NCI-H446 treated with DMSO at 0.1 percent for 48 hours (cell line): ENCODE results near the gene LAMA4.
A peak's percentile ranks its signal among the peaks of the same experiment; 100 is the strongest.
"Not testable (repeated sequence)": the region's sequence is repeated elsewhere in the genome, so short reads cannot be mapped to it uniquely, and the experiment has no call there.

Source experiments
- DNase-seq: peaks from one replicate; lab custom pipeline; 2025; lab: John Stamatoyannopoulos, UW

LAMA4 gene

DNA sequence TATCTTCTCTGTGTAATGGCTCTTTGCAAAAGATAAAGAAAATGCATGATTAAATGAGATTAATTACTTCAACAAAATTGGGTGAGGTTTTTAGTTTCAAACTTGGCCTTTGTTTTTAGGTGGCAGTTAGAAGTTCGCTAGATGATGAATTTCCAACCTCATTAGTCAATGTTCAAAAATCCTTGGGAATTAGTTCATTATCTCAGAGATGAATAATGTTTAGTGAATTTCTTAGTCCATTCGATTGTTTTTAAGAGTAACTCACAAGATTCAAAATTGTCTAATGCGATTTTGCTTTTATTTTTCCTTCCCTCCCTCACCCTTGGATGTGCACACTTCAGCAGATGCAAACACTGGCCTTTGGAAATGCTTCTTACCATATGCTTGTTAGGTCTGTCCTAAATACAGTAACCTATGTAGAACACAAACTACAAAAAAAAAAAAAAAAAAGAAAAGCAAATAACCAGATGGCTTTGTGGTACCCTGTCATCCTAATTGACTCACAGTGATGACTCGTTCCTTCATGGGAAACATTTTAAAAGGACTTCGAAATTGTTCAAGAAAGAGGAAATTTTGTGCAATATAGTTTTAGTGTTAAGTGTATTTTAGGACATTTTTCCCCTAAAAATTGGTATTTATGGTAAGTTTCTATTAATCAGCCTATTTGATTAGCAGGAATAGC lies 100.3 kb downstream of the LAMA4 start:
- DNase-seq: peak; percentile 29

DNA sequence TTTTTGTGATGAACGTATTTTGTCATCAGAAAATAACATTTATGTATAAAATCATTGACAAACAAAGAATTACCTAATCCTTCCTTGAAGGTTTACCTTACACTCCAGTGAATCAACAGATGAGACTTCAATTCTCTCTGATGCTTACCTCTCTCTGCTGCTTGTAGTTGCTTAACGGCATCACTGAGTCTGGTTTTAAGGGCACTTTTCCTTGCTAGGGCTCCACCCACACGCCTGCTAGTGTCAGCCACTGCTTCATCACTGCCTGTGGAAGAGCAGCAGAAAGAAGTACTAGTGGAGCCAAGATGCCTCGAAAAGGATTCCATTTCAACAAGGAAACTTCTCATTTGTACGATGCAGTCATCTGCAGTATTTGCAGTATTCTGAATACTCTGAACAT lies 104.0 kb downstream of the LAMA4 start:
- no peak for DNase-seq

DNA sequence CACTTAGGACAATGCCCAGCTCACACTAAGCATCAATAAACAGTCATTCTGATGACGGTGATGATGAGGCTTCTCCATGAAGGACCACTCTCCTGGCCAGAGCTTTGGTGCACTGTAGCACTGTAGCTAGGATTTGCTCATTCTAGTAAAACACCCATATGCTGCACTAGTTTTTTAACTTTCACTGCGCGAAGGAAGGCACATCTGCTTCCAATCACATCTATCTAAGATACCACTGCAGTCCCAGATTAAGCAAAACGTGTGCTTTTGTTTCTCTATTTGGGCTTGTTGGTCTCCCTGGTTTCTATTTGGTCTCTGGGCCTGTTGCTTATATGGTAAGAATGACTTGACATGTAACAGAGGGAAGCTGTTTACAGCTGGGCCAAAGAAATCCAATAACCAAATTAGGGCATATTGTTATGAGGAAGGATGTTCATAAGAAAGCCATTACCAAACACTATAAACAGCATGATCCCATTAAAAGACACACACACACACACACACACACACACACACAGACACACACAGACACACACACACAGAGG lies 104.6 kb downstream of the LAMA4 start:
- no peak for DNase-seq

DNA sequence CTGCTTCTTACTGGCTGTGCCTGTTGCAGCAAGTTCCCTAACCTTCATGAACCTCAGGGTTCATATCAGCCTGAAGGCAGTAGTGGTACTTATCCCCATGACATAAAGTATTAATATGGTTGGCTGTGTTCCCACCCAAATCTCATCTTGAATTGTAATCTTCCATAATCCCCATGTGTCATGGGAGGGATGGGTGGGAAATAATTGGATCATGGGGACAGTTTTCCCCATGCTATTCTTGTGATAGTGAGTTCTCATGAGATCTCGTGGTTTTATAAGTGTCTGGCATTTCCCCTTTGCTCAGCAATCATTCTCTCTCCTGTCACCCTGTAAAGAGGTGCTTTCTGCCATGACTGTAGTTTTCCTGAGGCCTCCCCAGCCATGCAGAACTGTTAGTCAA lies 105.1 kb downstream of the LAMA4 start:
- DNase-seq: no peak

DNA sequence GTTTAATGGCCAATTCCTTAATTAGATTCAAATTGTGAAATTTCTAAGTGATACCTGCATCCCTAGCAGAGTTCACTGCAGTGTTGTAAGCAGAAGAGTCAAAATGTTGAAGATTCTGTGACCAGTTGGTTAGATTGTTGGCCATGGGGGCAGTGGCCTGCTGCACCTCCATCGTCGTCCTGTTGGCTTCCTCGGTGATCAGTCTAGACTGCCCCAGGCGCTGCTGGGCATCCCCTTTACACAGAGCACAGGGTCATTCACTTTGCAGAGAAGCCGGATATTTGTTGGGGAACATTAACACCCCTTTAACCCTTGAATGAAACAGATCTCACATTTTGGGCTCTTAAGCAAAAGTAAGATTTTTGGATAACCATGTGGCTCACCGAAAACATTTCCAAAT lies 106.3 kb downstream of the LAMA4 start:
- DNase-seq: no peak

DNA sequence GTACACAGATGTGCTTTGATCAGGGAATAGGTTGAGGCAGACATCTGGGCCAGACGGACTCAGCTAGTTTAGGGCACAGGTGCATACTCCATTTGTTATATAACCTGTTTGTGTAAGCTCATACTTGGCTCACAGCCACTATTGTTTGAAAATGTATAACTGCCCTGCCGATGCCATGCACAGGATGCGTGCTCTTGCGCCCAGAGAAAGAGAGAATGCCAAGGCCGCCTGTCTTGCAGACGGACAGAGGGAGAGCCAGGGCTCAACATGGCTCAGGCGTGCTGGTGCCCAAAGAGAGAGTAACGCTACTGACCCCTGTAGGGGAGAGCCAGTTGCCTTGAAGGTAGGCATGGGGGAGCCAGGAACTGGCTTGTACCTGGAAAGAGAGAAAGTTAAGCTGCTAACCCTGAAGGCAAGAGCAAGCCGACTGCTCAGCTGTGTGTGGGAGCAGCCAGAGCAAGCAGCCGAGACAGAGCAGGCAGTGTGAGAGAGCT lies 109.2 kb downstream of the LAMA4 start:
- no peak for DNase-seq

DNA sequence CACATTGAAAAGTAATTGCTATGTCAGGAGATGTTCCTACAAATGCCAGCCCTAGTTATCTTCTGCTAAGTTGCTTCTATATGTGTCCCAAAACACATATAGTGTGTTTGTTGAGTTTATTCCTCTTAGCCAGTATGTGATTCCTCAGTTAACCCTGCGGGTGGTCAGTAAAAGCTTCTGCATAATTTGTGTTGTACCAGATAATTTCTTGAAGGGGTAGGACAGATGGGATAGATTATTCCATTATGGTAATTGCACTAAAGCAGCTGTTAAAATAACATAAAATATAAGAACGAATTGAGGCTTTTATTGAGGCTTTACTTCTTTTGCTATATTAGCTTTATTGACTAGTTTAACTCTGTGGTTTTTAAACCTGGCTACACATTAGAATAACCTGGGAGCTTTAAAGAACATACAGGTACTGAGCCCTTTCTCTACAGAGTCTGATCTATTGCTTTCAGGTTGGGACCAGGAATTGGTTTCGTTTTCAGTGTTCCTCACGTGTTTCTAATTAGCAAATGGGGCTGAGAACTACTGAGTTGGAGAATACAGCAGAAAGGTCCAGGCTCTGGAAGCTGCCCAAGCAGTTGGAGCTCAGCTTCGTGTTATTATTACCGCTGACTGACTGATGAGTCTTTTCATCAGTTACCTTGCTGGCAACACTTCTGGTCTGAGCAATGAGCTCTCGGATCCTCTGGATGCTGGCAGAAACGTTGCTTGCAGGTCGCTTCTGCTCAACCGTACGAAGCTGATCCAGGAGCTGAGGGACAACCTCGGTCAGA lies 110.0 kb downstream of the LAMA4 start:
- DNase-seq: peak; percentile 54

DNA sequence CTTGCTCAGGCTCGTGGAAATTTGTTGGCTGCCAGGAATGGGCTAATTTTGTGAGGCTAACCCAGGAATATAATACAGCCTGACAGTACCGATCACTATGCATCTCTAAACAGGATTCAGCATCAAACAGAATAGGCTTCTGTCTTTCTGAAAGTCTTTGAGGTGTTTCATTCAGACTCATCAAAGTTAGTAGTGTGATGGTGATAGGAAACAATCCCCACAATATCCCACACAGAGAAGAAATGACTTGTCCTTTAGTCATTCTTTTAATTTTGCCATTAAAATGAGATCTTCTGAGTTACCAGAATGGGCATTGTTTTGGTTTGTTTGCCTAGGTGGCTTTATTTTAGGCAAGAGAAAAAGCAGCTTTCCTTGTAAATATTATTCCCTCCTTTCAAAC lies 112.7 kb downstream of the LAMA4 start:
- no peak for DNase-seq

DNA sequence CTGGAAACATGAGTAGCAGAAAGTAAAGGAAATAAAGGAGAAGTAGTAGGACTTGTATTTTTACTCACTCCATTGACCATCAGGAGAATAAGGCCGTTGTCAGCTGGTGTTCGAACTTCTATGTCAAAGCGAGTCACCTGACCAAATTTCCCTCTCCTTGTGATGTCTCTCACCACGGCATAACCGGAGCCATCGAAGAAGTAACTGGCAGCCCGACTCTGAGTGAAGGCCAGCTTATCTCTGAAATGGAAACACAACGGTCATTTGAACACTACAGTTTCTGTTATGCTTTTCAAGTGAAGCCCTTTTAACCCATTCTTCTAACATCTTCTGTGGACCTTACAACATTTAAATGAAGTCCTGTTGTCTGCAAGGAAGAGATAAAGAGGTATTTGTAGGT lies 115.3 kb downstream of the LAMA4 start:
- DNase-seq: no peak

DNA sequence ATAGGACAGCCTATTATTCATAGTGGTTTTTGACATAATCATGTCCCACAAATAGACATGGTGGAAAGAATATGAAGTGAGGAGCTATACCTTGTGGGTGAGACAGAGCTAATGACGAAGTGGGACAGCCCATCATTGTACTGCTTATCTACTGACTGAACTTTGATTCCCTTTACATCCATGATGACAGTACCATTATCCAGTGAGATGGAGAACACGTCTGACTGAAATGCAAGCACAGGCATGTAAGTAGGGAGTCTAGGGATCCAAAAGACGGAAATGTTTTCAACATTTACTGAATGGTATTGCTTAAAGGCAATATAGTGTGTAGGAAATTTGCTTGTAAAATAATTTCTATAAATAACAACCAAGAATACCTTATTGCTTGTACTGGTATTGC lies 123.5 kb downstream of the LAMA4 start:
- no peak for DNase-seq

DNA sequence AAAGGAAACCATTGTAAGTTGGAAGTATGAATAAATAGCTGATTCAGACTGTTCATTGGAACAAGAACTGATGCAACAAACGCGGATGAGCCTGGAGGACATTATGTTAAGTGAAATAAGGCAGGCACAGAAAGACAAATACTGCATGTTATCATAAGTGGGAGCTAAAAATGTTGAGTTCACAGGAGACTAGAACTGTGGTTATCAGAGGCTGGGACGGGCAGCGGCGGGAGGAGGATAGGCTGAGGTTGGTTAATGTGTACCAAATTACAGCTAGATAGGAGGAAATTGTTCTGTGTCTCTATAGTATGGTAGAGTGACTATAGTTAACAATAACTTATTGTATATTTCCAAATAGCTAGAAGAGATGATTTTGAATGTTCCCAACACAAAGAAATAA lies 126.2 kb downstream of the LAMA4 start:
- DNase-seq: no peak

DNA sequence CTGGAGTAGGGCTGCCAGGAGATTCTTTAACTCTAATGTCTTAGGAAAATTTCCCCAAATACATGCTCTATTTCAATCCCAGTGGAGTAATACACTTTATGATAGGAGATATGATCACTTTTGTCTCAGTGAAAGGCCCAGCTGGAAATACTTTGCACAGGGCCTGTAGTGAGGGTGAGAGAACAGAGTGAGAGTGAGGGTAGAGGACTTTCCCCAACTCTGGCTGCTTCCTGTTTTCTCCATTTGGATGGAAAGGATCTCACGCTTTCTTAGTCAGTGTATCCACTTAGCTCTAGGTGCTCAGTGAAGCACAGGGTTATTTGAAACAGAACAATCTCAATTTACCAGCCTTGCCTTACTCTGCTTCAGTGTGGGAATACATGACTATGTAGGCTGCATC lies 130.4 kb downstream of the LAMA4 start:
- no peak for DNase-seq

DNA sequence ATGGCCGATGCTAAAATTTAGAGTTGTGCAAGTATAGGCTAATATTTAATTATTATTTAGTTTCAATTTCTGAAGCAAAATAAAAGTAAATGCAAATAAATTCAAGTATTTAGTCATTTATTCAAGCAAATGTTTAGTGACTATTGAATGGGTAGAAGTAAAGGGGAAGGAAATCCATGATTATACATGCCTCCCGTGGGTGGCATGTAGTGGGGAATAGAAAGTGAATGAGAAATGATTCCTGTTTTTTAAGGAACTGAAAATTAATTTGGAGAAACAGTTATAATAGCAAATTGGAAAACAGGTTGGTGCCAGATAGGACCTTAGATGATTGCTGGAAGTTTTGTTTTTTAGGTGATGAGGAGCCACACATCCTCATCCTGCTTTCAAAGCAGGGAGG lies 131.6 kb downstream of the LAMA4 start:
- DNase-seq: no peak

DNA sequence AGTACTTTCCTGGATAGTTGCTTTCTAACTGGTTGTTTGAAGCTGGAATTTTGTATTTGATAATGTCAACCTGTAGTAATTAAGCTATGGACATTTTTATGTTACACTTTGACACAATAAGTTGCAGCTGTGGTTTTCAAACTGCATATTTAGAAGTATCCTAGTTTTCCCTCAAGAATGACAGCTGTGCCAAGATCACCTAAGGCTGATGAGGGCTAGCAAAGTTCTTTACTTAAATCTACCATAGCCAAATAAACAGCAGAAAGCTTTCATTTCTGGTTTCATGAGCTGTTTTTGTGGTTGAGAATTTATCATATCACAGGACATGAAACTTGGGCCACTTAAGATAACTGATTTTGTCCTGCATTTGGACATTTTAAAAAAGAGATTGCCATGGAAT lies 136.3 kb downstream of the LAMA4 start:
- DNase-seq: no peak

DNA sequence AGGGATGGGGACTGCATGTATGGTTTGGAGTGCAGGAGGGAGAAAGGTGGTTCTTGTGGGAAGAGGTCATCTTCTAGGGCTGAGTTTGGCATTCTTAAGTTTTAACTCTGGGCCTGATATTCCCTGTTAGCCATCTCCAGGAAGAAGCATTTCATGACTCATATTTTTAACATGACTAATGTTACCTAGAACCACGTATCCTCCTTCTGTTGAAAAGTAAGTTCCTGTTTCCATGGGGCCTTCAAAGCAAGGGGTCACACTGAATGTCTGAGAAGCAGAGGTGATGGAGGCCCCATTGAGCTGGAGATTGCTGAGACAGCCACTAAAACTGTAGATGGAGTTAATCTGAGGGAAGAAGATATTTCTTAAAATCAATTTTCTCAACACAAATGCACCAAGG lies 136.8 kb downstream of the LAMA4 start:
- DNase-seq: no peak

DNA sequence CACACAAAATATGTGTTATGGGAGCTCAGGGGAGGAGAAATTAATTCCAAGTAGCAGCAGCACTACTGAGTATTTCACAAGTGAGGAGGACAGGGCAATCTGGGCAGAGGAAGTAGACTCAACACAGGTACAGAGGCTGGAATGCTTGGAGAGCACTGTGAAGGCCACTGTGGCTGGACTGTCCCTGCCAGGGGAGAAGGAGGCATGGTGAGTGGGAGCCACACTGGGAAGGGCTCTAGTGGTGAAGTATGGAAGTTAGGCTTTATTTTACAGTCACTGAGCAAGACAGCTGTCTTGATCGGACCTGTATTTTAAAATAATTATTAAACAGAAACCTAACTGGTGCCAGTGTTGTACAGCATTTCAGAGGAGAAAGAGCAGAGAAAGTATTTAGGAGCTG lies 138.1 kb downstream of the LAMA4 start:
- no peak for DNase-seq

DNA sequence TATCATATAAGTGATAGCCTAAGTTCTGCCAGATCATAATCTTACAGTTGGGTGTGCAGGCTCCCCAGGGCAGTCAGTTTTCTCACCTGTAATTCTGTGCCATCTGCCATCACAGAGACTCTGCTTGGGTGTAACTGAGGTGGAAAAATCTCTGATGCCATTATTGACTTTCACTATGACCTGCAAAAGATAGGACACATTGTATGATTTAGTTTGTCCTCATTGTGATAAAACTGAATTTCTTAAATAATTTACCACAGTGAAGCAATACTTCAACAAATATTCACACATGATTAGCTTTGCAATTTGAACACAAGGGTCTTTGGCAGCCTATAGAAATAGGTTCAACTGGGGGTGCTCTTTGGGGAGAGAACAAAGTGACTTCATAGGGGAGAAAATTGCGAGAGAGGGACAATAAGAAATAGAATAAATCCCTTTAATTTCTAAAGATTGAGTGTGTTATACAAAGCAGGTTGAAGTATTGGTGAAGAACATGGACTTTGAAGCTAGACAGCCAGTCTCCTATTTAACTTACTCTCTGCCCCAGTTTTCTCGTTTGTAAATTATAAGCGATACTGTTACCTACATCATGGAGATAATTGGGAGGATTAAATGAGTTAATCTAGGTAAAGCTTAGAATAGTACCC lies 139.7 kb downstream of the LAMA4 start:
- DNase-seq: no peak

DNA sequence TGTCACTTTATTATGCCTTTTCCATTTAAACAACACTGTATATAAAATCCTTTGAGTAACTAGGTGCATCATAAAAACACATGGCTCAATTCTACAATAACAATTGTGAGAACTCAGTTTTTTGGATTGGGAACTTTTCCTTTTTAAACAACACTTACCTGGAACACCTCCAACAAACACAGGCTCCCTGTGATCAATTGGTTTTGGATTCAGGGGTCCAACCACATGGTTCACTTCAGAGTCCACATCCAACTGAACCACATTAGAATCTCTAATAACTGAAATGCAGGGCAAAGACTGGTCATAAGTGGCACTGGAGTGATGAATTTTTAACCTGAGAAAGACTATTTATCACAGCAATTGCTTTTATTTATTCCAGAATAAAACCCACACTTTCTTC lies 140.4 kb downstream of the LAMA4 start:
- no peak for DNase-seq

DNA sequence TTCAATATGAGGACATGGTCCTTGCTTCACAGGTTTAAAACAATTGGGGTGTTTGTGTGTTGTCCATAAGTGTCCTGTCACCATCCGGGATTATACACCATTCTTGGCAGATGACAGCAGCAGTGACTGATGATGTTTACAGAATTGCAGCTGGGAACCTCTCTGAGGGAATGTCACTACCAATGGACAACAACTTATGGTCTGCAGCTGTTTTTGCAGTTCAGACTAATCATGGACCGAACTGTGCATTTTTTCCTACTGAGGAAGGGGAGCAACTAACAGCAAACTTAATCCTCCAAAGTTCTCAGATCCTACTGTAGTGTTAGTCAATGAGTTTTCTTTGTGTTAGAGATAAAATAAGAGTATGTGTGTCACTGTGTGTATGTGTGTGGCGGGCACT lies 140.9 kb downstream of the LAMA4 start:
- DNase-seq: no peak

DNA sequence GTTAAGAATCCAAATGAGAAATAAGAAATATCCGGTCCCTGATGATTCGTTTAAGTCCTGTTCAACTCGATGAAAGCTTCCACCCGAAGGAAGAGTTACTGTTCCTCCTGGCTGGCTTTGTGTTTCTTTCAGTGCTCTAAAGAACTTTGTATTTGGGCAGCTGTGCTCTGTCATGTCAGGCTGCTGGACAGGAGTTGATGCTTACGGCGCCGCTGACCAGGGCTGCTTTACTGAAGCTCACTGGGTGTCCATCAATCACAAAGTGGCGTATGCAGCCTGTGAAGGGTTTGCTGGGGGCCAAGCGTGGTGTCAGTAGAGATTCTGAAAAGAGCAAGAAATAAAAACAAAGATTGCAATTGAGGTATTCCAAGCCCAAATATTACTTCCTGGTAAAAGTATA lies 145.1 kb downstream of the LAMA4 start:
- no peak for DNase-seq

DNA sequence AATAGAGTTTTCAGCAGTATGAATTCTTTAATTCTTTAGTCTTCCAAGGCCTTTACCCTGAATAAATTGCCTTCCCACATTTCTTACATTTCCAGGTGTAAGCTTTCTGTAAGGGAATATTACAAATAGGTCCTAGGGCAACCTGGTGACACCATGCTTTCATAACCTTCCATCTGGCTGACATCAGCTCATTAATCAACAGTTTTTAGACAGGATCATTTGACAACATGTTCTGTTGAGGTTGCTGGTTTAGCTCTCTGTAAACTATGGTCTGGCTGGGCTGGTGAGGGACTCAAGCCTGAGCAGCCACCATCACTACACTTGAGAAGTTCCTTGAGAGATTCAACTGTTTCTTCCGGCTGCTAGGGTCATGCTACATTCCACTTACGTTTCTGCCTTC lies 147.8 kb downstream of the LAMA4 start:
- DNase-seq: no peak

DNA sequence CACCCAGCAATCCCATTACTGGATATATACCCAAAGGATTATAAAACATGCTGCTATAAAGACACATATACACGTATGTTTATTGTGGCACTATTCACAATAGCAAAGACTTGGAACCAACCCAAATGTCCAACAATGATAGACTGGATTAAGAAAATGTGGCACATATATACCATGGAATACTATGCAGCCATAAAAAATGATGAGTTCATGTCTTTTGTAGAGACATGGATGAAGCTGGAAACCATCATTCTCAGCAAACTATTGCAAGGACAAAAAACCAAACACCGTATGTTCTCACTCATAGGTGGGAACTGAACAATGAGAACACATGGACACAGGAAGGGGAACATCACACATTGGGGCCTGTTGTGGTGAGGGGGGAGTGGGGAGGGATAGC lies 148.3 kb downstream of the LAMA4 start:
- DNase-seq: not testable (repeated sequence)

DNA sequence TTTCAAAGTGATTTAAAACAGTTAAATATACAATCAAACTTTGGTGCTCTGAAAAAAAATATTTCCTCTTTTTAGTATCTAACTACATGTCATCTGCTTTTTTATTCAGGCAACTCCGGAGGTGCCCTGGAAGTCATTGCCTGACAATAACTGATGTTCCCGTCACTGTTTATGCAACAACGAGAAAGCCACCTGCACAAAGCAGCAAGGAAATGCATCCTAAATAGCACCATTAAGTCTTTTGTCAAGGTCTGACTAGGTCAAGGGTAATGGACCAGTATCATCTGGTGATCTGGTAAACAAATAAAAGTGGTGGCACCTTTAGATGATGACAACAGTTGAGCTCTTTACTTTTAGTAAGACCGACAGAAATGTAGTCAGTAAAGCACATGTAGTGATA lies 153.8 kb downstream of the LAMA4 start:
- no peak for DNase-seq
